Measurements from ENCODE around the gene SYNDIG1L.

DNA sequence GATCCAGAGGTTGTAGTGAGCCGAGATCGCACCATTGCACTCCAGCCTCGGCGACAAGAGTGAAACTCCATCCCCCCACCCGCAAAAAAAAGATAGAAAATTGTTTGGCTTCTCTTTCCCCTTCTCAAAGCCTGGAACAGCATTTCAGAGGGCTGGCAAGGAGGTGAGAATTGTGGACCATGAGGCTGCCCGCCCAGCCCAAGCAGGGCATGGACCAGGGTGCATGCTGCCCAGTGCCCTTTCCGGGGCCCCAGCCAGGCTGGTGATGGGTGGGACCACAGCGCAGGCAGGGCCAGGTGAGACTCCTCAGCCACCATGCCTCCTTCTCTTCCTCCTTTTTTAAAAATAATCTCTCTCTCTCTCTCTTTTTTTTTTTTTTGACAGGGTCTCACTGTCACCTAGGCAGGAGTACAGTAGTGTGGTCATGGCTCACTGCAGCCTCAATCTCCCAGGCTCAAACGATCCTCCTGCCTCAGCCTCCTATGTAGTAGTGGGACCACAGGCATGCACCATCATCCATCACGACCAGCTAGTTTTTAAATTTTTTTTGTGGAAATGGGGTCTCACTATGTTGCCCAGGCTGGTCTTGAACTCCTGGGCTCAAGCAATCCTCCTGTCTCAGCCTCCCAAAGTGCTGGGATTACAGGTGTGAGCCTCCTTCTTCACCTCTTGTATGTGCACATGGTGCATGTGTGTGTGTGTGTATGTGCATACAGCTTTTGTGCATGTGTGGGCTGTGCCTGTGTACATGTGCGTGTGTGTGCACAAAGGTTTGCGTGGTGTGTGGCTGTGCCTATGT lies 22.2 kb downstream of the SYNDIG1L start:
- TF ChIP-seq, protein P1, sequence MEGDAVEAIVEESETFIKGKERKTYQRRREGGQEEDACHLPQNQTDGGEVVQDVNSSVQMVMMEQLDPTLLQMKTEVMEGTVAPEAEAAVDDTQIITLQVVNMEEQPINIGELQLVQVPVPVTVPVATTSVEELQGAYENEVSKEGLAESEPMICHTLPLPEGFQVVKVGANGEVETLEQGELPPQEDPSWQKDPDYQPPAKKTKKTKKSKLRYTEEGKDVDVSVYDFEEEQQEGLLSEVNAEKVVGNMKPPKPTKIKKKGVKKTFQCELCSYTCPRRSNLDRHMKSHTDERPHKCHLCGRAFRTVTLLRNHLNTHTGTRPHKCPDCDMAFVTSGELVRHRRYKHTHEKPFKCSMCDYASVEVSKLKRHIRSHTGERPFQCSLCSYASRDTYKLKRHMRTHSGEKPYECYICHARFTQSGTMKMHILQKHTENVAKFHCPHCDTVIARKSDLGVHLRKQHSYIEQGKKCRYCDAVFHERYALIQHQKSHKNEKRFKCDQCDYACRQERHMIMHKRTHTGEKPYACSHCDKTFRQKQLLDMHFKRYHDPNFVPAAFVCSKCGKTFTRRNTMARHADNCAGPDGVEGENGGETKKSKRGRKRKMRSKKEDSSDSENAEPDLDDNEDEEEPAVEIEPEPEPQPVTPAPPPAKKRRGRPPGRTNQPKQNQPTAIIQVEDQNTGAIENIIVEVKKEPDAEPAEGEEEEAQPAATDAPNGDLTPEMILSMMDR (IDR thresholded peaks at IDR 0.05; ENCODE audit: insufficient read depth, low read length, poor library complexity, severe bottlenecking), result no peak
- no peak for TF ChIP-seq EZH2phosphoT487 (conservative IDR thresholded peaks at IDR 0.05; ENCODE audit: low read length)

All from SU-DHL-6 (cell line).